ENCODE measurements around the gene AATF. TPM values are rescaled to one million over a fixed set of nuclear protein-coding genes. Genes with fewer than 3 reads are reported as not detected.

Gene AATF
- total and polyA plus RNA-seq, 2 experiments from 2014 or later, result 35.6 to 48.1 TPM

DNA sequence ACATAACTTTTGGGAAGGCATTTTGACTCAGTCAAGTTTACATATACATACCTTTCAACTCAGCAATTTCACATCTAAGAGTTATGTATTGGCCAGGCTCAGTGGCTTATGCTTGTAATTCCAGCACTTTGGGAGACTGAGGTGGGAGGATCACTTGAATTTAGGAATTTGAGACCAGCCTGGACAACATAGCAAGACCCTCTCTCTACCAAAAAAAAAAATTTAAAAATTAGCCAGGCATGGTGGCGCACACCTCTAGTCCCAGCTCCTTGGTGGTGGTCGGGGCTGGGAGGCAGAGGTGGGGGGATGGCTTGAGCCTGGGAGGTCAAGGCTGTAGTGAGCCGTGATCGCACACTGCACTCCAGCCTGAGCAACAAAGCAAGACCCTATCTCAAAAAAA, 79.3 kb downstream of the AATF start:
- Histone ChIP-seq H3F3A (ENCODE audit: insufficient read depth) (no peaks in the 10 kb centered on the region), H3K4me1 (ENCODE audit: insufficient read depth) (no peaks in the 10 kb centered on the region), H2AFZ (no peak overlapping the region), H3K9ac (no peak overlapping the region), H3K4me3 (no peak overlapping the region), H3K9me3 (ENCODE audit: low read depth) (no peaks in the 10 kb centered on the region), H4K20me1 (ENCODE audit: insufficient read depth) (no peaks in the 10 kb centered on the region), H3K36me3 (ENCODE audit: low read depth) (peaks cover 18% of the 10 kb centered on the region; the same call in 1 of the 2 replicates), H3K27me3 (replicated peaks; ENCODE audit: insufficient read depth) (no peaks in the 10 kb centered on the region), H3K27ac (no peak overlapping the region), H3K9me2 (ENCODE audit: insufficient read depth) (no peaks in the 10 kb centered on the region), H3K79me2 (ENCODE audit: insufficient read depth) (no peaks in the 10 kb centered on the region), H3K4me2 (ENCODE audit: unreplicated experiment) (no peak overlapping the region)
- TF ChIP-seq EZH2 (IDR thresholded peaks at IDR 0.05; ENCODE audit: insufficient read depth, poor library complexity, severe bottlenecking), result no peak
- TF ChIP-seq EZH2phosphoT487 (IDR thresholded peaks at IDR 0.05; ENCODE audit: insufficient read depth, low read depth), result no peak
- DNase-seq, result no peak
- 86 to 92% methylated on average over 4 of the region's 4 CpGs for WGBS, 2 experiments (ENCODE audit: low coverage in 1 of 2, low lambda C conversion rate in 2 of 2, missing lambda C conversion rate in 2 of 2)
- in situ Hi-C loops (cut with MboI), result no loop called here

DNA sequence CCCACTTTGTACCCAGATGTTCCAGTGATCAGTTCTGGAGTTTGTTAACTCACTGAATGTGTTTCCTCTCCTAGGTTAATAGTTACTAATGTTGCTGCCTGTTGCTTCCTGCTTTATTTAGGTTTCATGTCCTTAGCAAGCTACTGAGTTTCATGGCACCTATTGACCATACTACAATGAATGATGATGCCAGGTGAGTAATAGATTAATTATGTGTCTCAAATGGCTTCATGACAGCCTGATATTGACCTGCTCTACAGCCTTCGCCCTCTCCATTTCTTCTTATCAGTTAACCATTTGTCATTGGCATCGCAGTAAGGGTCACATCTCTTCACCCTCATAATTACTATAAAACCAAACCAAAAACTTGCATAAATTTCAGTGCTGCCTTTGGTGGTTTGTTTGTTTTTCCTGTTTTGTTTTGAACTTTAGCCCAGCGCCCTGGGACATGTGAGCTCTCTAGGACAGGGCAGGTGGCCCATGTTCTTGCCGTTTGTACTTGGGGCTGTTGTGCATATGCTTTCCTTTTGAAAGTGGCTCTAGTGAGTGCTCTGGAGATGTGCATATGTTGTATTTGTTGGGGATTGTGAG, 82.8 kb downstream of the AATF start:
- Histone ChIP-seq H4K20me1 (ENCODE audit: insufficient read depth) (no peaks in the 10 kb centered on the region), H3K79me2 (ENCODE audit: insufficient read depth) (no peaks in the 10 kb centered on the region), H3K36me3 (ENCODE audit: low read depth) (peaks cover 11% of the 10 kb centered on the region; the same call in 1 of the 2 replicates), H3K27ac (no peak overlapping the region), H3K4me3 (no peak overlapping the region), H3F3A (ENCODE audit: insufficient read depth) (no peaks in the 10 kb centered on the region), H3K9me2 (ENCODE audit: insufficient read depth) (no peaks in the 10 kb centered on the region), H3K9me3 (ENCODE audit: low read depth) (no peaks in the 10 kb centered on the region), H3K4me2 (ENCODE audit: unreplicated experiment) (no peak overlapping the region), H2AFZ (no peak overlapping the region), H3K27me3 (replicated peaks; ENCODE audit: insufficient read depth) (no peaks in the 10 kb centered on the region), H3K4me1 (ENCODE audit: insufficient read depth) (no peaks in the 10 kb centered on the region), H3K9ac (no peak overlapping the region)
- 92 to 94% methylated on average over 4 of the region's 4 CpGs for WGBS, 2 experiments (ENCODE audit: low coverage in 1 of 2, low lambda C conversion rate in 2 of 2, missing lambda C conversion rate in 2 of 2)
- DNase-seq, result no peak
- TF ChIP-seq EZH2 (IDR thresholded peaks at IDR 0.05; ENCODE audit: insufficient read depth, poor library complexity, severe bottlenecking), result no peak
- TF ChIP-seq EZH2phosphoT487 (IDR thresholded peaks at IDR 0.05; ENCODE audit: insufficient read depth, low read depth), result no peak
- in situ Hi-C loops (cut with MboI), result no loop called here

DNA sequence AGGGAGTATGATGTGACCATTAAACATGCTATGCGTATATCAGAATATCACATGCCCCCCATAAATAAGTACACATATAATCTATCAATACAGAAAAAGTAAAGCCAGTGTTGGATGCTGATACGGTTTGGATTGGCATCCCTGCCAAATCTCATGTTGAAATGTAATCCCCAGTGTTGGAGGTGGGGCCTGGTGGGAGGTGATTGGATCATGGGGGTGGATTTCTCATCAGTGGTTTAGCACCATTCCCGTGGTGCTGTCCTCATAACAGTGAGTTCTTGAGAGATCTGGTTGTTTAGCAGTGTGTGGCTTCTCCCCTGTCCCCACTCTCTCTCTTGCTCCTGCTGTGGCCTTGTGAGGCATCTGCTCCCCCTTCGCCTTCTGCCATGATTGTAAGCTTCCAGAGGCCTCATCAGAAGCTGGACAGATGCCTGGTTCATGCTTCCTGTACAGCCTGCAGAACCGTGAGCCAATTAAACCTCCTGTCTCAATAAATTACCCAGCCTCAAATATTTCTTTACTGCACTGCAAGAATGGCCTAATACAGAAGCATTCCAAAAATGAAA, 88.9 kb downstream of the AATF start:
- Histone ChIP-seq H3K9ac (no peak overlapping the region), H4K20me1 (ENCODE audit: insufficient read depth) (no peaks in the 10 kb centered on the region), H3K4me3 (no peak overlapping the region), H3K27me3 (replicated peaks; ENCODE audit: insufficient read depth) (no peaks in the 10 kb centered on the region), H3K4me1 (ENCODE audit: insufficient read depth) (no peaks in the 10 kb centered on the region), H3F3A (ENCODE audit: insufficient read depth) (no peaks in the 10 kb centered on the region), H3K27ac (no peak overlapping the region), H3K4me2 (ENCODE audit: unreplicated experiment) (no peak overlapping the region), H2AFZ (no peak overlapping the region), H3K36me3 (ENCODE audit: low read depth) (0 out of 2 replicates have a peak, but pooled peaks cover 5% of the 10 kb centered on the region), H3K9me3 (ENCODE audit: low read depth) (no peaks in the 10 kb centered on the region), H3K9me2 (ENCODE audit: insufficient read depth) (no peaks in the 10 kb centered on the region), H3K79me2 (ENCODE audit: insufficient read depth) (no peaks in the 10 kb centered on the region)
- WGBS, 2 experiments (ENCODE audit: low coverage in 1 of 2, low lambda C conversion rate in 2 of 2, missing lambda C conversion rate in 2 of 2), result 62 to 66% methylated on average over 5 of the region's 5 CpGs
- TF ChIP-seq EZH2 (IDR thresholded peaks at IDR 0.05; ENCODE audit: insufficient read depth, poor library complexity, severe bottlenecking) (no peak), EZH2phosphoT487 (IDR thresholded peaks at IDR 0.05; ENCODE audit: insufficient read depth, low read depth) (no peak)
- no peak for DNase-seq
- in situ Hi-C loops (cut with MboI), result no loop called here

DNA sequence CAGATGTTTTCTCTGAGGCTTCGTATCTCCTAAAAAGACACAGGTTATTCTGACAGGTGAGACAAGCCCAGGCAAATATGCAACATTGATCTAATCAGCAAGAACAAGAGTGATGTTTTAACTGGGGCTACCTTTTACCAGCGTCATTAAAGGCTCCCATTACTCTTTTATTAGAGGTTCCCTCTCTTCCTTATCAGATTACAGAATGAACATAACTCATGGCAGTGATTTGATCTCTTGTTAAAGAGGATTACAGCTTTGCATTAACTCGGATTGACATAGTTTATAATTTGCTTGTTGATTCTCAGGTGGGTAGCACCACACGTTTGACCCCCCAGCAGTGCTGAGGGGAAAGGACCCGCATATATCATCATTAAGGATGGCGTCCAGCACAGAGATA, 90.5 kb downstream of the AATF start:
- WGBS, 2 experiments (ENCODE audit: low coverage in 1 of 2, low lambda C conversion rate in 2 of 2, missing lambda C conversion rate in 2 of 2), result 65 to 67% methylated on average over 6 of the region's 6 CpGs
- H3K4me2 ChIP-seq (ENCODE audit: unreplicated experiment), result no peak overlapping the region
- H3K79me2 ChIP-seq (ENCODE audit: insufficient read depth), result no peaks in the 10 kb centered on the region
- H3K27ac ChIP-seq, result no peak overlapping the region
- H2AFZ ChIP-seq, result no peak overlapping the region
- H3K9me2 ChIP-seq (ENCODE audit: insufficient read depth), result no peaks in the 10 kb centered on the region
- H3K9ac ChIP-seq, result no peak overlapping the region
- no peaks in the 10 kb centered on the region for H3K36me3 ChIP-seq (ENCODE audit: low read depth)
- H3K4me3 ChIP-seq, result no peak overlapping the region
- H4K20me1 ChIP-seq (ENCODE audit: insufficient read depth), result no peaks in the 10 kb centered on the region
- H3K4me1 ChIP-seq (ENCODE audit: insufficient read depth), result no peaks in the 10 kb centered on the region
- in situ Hi-C loops (cut with MboI), result no loop called here
- TF ChIP-seq EZH2phosphoT487 (IDR thresholded peaks at IDR 0.05; ENCODE audit: insufficient read depth, low read depth), result no peak
- no peak for TF ChIP-seq EZH2 (IDR thresholded peaks at IDR 0.05; ENCODE audit: insufficient read depth, poor library complexity, severe bottlenecking)
- H3F3A ChIP-seq (ENCODE audit: insufficient read depth), result no peaks in the 10 kb centered on the region
- no peak for DNase-seq
- no peaks in the 10 kb centered on the region for H3K9me3 ChIP-seq (ENCODE audit: low read depth)
- H3K27me3 ChIP-seq (replicated peaks; ENCODE audit: insufficient read depth), result no peaks in the 10 kb centered on the region
